HG02588 (cell line): ENCODE results near the gene BSCL2.
"Not testable (repeated sequence)": the region's sequence is repeated elsewhere in the genome, so short reads cannot be mapped to it uniquely, and the experiment has no call there.

Source experiments
- ATAC-seq: cut with Tn5 transposase; IDR thresholded peaks from one replicate; pipeline ENCODE4 v1.9.1; 2021; ENCODE audit warnings: mild to moderate bottlenecking, moderate library complexity; ENCODE audit not compliant: unreplicated experiment

Gene BSCL2

GRCh38 chr11:62719302-62719978 is 12.2 kb upstream of the BSCL2 start:
- no peak for ATAC-seq

DNA sequence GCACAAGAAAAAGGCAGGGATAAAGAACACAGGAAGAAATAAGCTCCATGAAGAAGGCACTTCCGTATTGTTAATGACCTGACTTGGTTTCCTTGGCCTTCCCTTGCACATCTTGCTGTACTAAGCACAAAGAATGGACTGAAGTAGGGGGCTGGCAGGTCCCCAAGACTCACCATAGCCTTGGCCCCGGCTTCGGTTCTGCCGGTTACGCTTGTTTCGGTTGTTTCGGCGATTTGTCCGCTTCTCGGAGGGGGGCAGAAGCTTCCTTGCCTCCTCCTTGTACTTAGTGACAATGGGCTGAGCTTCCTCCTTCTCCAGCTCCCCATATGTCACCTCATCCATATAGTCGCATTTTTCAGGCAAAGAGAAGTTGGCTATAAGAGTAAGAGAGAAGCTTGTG is 9.6 kb upstream of the BSCL2 start:
- no peak for ATAC-seq

DNA sequence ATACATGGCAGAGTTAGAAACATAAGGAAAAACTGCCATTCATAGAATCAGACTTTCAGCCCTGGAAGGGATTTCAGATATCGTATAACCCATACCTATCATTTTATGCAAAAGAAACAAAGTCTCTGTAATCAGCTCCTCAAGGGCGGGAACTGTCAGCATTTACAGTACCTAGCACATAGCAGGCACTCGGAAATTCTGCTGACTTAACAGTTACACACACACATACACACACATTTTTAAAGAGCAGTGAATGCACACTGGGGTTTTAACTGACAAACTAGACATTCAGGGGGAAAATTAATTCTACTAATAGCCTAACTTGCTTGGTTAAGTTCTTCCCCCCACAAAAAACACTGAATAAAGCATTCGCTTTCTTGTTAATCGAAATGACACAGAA is 9.0 kb upstream of the BSCL2 start:
- no peak for ATAC-seq

DNA sequence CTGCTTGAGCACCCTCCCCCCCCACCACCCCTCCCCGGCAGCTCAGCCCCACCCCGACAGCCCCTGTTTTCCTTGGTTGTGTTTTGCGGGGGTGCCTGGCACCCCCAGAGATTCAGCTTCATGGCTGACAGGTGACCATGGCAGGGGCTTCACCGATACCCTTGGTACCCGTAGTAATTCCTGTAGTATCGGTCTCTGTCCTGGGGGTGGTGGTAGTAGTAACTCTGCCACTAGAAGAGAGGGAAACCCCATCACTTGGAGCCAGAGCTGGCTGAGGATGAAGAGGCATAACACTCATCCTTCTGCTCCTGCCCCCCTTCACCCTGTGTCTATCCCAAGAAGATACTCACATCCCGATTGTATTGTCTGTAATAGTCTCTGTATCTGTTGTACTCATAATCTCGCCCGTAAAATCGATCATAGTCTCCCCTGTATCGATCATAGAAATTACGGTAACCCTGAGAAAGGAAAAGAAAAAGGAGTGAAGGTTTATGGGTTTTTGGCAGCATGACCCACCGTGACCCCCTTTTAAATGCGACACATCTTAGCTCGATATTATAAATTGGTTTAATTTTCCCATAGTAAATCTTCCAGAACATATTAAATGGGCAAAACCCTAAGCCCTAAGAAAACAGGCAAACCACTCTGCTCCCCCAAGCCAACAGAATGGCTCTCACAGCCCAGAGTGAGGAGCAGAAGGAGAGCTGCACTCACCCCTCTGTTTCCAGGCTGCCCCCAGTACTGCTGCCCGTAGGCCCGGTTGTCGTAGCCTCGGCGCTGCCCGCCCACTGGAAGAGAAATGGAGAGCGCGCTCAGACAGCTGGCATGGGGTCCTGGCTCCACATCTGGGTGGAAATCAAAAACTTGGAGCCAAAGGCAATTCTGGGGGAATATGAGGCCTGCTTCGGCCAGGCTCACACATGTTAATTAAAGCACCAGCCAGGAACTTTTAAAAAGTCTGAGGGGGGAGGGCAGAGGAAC is 8.2 kb upstream of the BSCL2 start:
- no peak for ATAC-seq

DNA sequence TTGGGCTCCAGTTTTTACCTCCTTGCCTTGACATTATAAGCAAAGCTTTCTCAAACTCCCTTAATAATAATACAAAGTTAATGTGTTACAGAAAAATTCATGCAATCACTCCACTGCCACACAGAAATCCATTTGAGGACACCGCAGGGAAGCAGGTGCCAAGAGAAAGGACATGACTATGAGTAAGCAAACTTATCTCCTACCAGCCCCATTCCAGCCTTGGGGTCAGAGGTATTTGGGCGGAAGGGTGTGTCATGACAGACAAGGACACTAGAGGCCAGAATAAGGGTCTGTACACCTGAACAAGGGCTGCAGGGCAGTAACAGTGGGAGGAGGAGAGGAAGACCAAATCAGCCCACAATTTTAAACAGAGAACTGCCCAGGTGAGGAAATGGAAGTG is 6.1 kb upstream of the BSCL2 start:
- no peak for ATAC-seq

DNA sequence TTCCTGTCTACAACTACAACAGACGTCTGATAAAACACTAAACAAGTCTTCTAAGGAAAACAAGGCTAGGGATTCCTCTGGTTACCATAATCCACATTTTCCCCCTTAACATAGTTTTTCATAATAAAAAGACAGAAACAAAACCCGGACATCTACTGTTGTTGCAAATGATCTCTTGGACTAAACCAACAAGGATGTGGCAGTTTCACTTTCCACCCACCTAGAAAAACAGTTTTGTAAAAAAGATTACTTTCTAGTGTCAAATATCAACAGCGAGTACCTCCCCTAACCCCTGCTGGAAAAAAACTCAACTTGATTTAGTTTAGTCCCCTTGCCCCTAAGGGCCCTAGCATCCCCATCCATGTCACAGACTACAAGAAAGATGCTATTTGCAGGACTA is 5.6 kb upstream of the BSCL2 start:
- no peak for ATAC-seq

GRCh38 chr11:62712276-62712812 is 5.1 kb upstream of the BSCL2 start:
- no peak for ATAC-seq

DNA sequence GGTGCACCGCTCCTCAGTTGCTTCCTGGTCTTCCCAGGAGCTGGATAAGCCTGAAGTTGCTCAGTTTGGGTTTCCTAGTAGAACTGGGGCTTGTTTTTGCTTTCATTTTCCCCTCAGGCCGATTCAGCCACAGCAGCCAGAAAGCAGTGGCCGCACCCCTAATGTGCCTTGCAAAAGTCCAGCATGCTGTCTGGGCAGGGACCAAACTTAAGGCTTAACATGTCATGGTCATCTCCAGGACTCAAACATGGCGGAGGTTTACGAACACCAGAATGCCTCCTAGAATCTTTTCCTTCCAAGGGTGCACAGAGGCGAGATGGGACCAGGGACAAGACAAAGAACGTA is 2.7 kb upstream of the BSCL2 start:
- no peak for ATAC-seq

DNA sequence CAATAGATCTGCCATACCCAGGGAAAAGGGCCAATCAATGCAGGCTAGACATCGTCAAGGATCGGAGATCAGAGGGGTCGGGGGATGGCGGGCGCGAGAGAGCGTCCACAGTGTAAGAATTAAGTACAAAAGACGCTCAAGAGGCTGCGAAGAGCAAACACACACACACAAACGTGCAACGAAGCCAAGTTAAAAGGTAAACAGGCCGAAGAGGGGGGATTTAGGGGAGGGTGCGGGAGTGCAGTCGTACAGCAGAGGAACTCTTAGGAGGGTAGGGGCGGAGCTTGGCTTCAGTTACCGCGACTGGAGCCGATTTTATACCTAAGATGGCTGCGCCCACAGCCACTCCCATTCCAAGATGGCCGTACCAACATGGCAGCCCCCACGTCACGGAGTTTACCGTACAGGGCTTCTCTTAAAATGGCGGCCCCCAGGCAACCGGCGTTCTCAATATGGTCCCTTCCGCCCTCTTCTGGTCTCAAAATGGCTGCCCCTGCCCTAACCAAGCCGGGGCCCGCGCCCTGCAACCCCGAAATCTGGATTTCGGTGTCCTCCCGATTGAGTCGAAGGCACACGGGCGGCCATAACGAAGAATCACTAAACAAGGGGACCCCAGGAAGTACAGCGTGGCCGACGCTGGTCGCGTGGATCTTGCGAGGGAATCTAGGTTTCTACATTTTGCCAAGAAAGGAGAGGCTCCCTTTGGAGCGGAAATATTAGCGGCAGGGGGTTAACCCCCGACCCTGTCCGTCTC is 2.2 kb upstream of the BSCL2 start:
- peak; percentile 64 for ATAC-seq

- no peak for ATAC-seq
These were observed 1.6 kb upstream of the BSCL2 start for GRCh38 chr11:62708793-62709192.

- ATAC-seq, result no peak
These were observed 1.2 kb upstream of the BSCL2 start for GRCh38 chr11:62708392-62708791.

- no peak for ATAC-seq
These were observed 375 bp downstream of the BSCL2 start for GRCh38 chr11:62706850-62707247.

DNA sequence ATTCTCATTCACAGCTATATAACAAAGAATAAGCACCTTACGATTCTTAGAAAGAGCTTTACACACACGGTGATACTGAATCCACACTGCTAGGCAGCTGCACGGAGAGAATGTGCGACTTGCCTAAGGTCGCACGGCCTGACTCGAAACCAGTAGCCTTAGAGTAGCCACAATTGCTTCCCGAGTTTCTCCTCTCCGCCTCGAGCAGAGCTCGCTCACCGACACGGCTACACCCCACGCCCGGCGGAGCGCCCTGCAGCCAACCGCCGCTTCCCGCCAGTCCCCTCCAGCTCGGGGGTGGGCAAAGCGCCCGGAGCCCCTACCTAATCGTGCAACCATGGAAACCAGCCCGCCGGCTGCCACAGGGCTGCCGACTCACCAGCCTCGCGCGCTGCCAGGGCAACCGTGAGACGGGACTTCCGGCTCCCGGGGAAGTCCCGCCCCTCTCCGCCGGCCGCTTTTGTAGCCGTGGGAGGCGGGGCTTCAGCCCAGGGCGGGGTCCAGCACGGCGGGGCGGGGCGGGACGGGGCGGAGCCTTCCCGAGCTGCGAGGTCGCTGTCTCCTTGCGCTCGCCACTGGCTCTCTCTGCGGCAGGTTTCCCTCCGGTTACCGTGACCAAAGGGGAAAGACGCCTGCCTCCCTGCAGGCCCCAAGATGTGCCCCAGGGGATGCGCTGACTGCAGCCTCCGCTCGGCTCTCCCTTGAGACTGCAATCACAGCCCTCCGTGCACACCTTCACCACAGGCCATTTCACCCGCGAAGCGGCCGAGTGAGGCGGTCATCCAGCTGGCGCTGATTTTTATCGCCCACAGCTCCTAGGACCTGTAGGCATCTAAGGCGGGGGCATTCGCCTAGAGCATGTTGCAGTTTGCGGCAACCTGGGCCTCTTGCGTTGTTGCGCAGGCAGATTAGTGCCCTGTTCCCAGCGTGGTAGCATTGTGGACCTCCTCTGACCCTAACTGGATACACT is 1.1 kb downstream of the BSCL2 start:
- peak; percentile 52 for ATAC-seq

- ATAC-seq, result no peak
These were observed 1.8 kb downstream of the BSCL2 start for GRCh38 chr11:62705413-62705812.

GRCh38 chr11:62703921-62704320 is 3.3 kb downstream of the BSCL2 start:
- not testable (repeated sequence) for ATAC-seq

DNA sequence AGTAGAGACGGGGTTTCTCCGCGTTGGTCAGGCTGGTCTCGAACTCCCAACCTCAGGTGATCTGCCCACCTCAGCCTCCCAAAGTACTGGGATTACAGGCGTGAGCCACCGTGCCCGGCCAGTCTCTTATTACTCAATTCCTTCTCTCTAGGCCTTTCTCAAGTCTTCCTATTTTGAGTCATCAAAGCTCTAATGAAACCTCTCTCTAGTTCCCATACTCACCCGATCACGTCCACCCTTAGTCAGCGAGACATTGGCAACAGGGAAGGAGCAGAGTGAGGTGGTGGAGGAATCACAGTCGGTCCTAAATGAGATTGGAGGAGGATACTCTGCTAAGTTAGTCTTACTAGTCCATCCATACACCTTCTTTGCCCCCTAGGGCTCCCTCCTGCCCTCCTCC is 5.0 kb downstream of the BSCL2 start:
- ATAC-seq, result no peak

DNA sequence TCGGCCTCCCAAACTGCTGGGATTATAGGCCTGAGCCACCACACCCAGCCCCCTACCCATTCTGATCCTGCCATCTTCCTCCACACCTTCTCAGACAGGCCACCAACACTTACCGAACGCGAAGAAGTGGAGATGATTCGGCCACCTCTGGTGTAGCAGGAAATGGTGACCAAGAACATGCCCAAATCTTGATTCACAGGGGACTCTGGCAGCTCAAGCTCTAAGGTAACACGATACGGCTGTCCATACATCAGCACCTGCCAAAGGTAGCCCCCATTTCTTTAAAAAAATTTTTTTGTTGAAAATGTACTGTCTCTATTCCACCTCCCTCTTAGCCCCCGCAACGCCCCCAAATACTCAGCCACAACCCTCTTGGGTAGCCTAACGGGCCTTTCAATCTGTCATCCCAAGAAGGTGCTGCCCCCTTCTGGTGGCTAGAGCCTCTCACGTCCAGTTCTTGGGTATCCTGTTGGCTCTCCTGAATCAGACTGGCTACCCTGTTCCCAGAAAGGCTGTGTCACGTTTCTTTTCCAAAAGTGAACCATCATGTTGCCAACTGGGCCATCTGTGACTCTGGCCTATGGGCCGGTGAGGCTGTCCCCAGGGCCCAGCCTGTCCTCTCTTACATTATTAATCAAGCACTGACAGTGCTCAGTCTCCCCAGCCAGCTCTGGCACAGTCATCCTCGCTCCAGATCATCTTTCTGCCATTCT is 12.6 kb downstream of the BSCL2 start:
- ATAC-seq, result no peak

DNA sequence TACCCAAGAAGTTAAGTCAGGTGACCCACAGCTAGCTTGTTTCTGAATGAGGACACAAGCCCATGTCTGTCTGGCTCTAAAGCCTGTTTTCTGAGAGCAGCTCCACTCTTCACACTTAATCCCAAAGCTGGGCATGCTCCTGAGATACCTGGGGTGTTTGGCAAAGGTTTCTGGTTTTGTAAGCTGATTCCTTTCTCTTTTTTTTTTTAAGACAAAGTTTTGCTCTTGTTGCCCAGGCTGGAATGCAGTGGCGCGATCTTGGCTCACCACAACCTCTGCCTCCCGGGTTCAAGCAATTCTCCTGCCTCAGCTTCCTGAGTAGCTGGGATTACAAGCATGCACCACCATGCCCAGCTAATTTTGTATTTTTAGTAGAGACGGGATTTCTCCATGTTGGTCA is 13.6 kb downstream of the BSCL2 start:
- not testable (repeated sequence) for ATAC-seq

DNA sequence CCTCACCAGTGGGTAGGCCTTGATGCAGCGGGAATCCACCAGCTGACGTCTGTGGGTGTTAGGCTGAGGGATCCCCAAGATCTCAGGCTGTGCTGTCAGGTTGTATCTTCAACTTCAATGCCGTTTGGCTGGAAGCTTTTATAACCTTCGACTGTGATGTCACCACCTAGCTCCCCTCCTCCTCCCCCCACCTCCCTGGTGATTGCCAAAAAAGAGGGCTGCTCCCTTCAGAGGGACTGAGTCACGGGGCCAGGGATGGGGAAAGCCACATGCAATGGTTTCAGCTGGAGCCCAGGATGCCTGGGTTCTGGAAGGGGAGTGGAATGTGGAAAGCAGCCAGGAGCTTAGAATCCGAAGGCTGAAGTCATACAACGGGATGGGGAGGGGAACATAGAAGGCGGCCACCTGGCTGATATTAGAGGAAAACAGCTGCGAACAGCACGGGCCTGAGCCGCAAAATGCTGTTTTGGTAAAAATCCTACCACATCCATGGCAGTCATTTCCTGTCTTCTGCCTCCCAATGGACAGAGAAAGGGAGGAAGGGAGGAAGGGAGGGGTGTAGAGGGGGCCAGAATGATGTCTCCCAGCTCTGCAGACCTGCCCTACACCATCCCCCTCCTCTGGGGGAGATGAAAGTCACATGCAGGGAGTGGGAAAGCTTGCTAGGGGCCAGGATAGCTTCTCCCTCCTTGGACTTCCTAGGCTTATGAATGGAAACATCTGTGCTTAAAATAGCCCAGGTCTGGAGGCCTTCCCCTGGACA is 17.6 kb downstream of the BSCL2 start, which contains the start of gene LRRN4CL:
Gene LRRN4CL (minus strand): TSS at position 110 of the 763 bp plus-strand sequence. CDS start 1,022 bp downstream, outside the sequence.
- no peak for ATAC-seq
